PC-3 (cell line): ENCODE results near the gene COLEC11. TPM values are rescaled to one million over a fixed set of nuclear protein-coding genes. Genes with fewer than 3 reads are reported as not detected.
A peak's percentile ranks its signal among the peaks of the same experiment; 100 is the strongest.

Experiments used
- ATAC-seq: fragments of 200-7000 bp; cut with Tn5 transposase; 2 replicates; pipeline ENCODE4 v1.9.1; 2020; ENCODE audit warnings: mild to moderate bottlenecking, moderate library complexity
- BruUV-seq: library from RNA; stranded (reverse); fragments of 400-500 nt; replicated peaks from 2 replicates; lab custom pipeline; 2021; lab: Mats Ljungman, UMichigan
- CTCF ChIA-PET: fragments of 300-600 bp; sonication (Branson Sonifier 250); formaldehyde crosslinking; loops from one replicate; lab custom pipeline; 2022; ENCODE audit warnings: antibody characterized with exemption; lab: Charles Lee
- POLR2A ChIA-PET: fragments of 300-600 bp; sonication (Branson Sonifier 250); formaldehyde crosslinking; loops from one replicate; lab custom pipeline; 2022; ENCODE audit warnings: antibody characterized with exemption; ENCODE audit not compliant: unreplicated experiment; lab: Charles Lee
- DNase-seq: peaks from one replicate; pipeline ENCODE4 v3.0.0-alpha.2; 2015
- H2AFZ ChIP-seq: fragments of 300-600 bp; sonication (generic); 2 replicates; pipeline ENCODE4 v1.6.0; 2016; ENCODE audit warnings: antibody characterized with exemption, low read length
- H3F3A ChIP-seq: fragments of 300-600 bp; sonication (generic); one replicate; pipeline ENCODE4 v1.6.0; 2017; ENCODE audit warnings: antibody characterized with exemption, low read length, control low read depth, mild to moderate bottlenecking; ENCODE audit not compliant: unreplicated experiment
- H3K27ac ChIP-seq: fragments of 300-600 bp; sonication (generic); 2 replicates; pipeline ENCODE4 v1.5.1; 2016; ENCODE audit warnings: mild to moderate bottlenecking, low read length
- H3K27me3 ChIP-seq: fragments of 300-600 bp; sonication (generic); 2 replicates; pipeline ENCODE4 v1.6.1; 2016; ENCODE audit warnings: low read length, mixed read lengths
- H3K36me3 ChIP-seq: fragments of 300-600 bp; sonication (generic); 2 replicates; pipeline ENCODE4 v1.6.1; 2016; ENCODE audit warnings: low read depth, mixed run types, low read length, mixed read lengths
- H3K4me1 ChIP-seq: fragments of 300-600 bp; sonication (generic); 2 replicates; pipeline ENCODE4 v1.5.1; 2016; ENCODE audit warnings: low read length; ENCODE audit not compliant: insufficient read depth
- H3K4me2 ChIP-seq: fragments of 300-600 bp; sonication (generic); 2 replicates; pipeline ENCODE4 v1.6.0; 2016; ENCODE audit warnings: low read length
- H3K4me3 ChIP-seq: fragments of 300-600 bp; sonication (generic); 2 replicates; pipeline ENCODE4 v1.5.1; 2016; ENCODE audit warnings: mild to moderate bottlenecking, low read length, mixed read lengths
- H3K79me2 ChIP-seq: fragments of 300-600 bp; sonication (generic); 2 replicates; pipeline ENCODE4 v1.6.1; 2017; ENCODE audit warnings: low read length, mixed read lengths
- H3K9ac ChIP-seq: fragments of 300-600 bp; sonication (generic); 2 replicates; pipeline ENCODE4 v1.6.0; 2016; ENCODE audit warnings: mild to moderate bottlenecking, low read length
- H3K9me2 ChIP-seq: fragments of 300-600 bp; sonication (generic); replicated peaks from 2 replicates; pipeline ENCODE4 v1.6.1; 2016; ENCODE audit warnings: mixed run types, low read length, mixed read lengths
- H3K9me3 ChIP-seq: fragments of 300-600 bp; sonication (generic); 2 replicates; pipeline ENCODE4 v1.6.1; 2016; ENCODE audit warnings: low read length, mixed read lengths
- H4K20me1 ChIP-seq: fragments of 300-600 bp; sonication (generic); 2 replicates; pipeline ENCODE4 v1.6.1; 2016; ENCODE audit warnings: low read length, mixed read lengths
- CTCF ChIP-seq: fragments of 300-600 bp; sonication (generic); conservative IDR thresholded peaks from 2 replicates; pipeline ENCODE4 v1.5.1; 2017; ENCODE audit warnings: antibody characterized with exemption, low read depth, mild to moderate bottlenecking, low read length
- EZH2 ChIP-seq: fragments of 300-600 bp; sonication (generic); IDR thresholded peaks from one replicate; pipeline ENCODE4 v1.6.1; 2017; ENCODE audit warnings: antibody characterized with exemption, mild to moderate bottlenecking, low read length; ENCODE audit not compliant: unreplicated experiment
- EZH2phosphoT487 ChIP-seq: fragments of 300-600 bp; sonication (generic); IDR thresholded peaks from 2 replicates; pipeline ENCODE4 v1.6.1; 2018; ENCODE audit warnings: mild to moderate bottlenecking, antibody characterized with exemption, low read length, borderline replicate concordance
- intact Hi-C: fragments of 100-400 bp; cut with micrococcal nuclease; formaldehyde crosslinking; loops from 2 replicates; pipeline ENCODE4 v1.9.0; 2023
- total RNA-seq: library from RNA; depleted of rRNA; stranded (reverse); fragments of >200 nt; gene quantifications from 2 replicates; pipeline ENCODE4 v1.2.3, GENCODE V29; 2014

COLEC11 gene
- total RNA-seq, 1 experiment from 2014 or later, result 0.44 TPM

DNA sequence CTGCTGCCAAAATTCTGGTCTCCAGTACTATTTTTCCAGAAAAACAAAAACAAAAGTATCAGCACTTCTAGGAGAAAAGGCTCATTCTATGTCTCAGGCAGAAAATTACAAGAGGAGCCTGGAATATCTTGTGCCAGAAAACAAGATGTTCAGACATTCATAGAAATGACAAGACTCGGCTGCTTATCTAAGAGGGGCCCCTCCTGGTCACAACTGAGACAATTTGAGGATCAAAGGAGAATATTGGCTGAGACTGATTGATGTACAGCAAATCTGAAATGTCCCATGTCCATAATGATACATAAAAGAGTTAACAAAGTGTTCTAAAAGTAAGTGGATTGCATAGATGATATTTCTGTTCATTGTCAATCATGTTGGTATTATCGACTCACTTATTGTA is 22.3 kb upstream of the COLEC11 start:
- ATAC-seq (no peak), DNase-seq (no peak)
- Histone ChIP-seq H3K4me2 (peak overlapping the region; percentile 35; the same call in 1 of the 2 replicates), H3F3A (no peaks in the 10 kb centered on the region), H3K9ac (no peak overlapping the region), H3K79me2 (peaks cover 29% of the 10 kb centered on the region), H3K9me2 (no peaks in the 10 kb centered on the region), H3K9me3 (no peaks in the 10 kb centered on the region), H3K4me1 (peaks cover 11% of the 10 kb centered on the region), H3K27ac (no peak overlapping the region), H3K4me3 (no peak overlapping the region), H3K36me3 (peaks cover 17% of the 10 kb centered on the region), H3K27me3 (no peaks in the 10 kb centered on the region), H4K20me1 (peaks cover 19% of the 10 kb centered on the region), H2AFZ (peak overlapping the region; percentile 55; the same call in 1 of the 2 replicates)
- POLR2A ChIA-PET, result no interaction called here
- BruUV-seq, result no TSS peak
- intact Hi-C loops, result no loop called here
- no peak for TF ChIP-seq EZH2phosphoT487
- no peak for TF ChIP-seq EZH2
- no peak for TF ChIP-seq CTCF
- CTCF ChIA-PET, result interaction anchor here (0.6 kb wide), 1 partner anchor 36 kb away, joined by 3 read pairs; no protein-coding TSS in a partner anchor

GRCh38 chr2:3574155-3574554 is 20.8 kb upstream of the COLEC11 start:
- POLR2A ChIA-PET, result no interaction called here
- CTCF ChIA-PET, result no interaction called here
- no peak overlapping the region for H3K27ac ChIP-seq

More at GRCh38 chr2:3574155-3574554, 20.8 kb upstream of the COLEC11 start:
- Histone ChIP-seq H3K4me3 (peak overlapping the region; percentile 100), H3K9ac (no peak overlapping the region), H3F3A (peaks cover 5% of the 10 kb centered on the region), H3K4me2 (peak overlapping the region; percentile 86), H4K20me1 (peaks cover 34% of the 10 kb centered on the region), H3K4me1 (peaks cover 27% of the 10 kb centered on the region), H3K79me2 (peaks cover 45% of the 10 kb centered on the region), H3K9me3 (no peaks in the 10 kb centered on the region), H2AFZ (no peak overlapping the region), H3K36me3 (peaks cover 33% of the 10 kb centered on the region), H3K9me2 (no peaks in the 10 kb centered on the region), H3K27me3 (no peaks in the 10 kb centered on the region)
- no TSS peak for BruUV-seq
- no peak for DNase-seq
- TF ChIP-seq CTCF (no peak), EZH2phosphoT487 (no peak), EZH2 (no peak)
- intact Hi-C loops, result no loop called here
- no peak for ATAC-seq
